Activated CD4-positive, alpha-beta T cell treated with anti-CD3 and anti-CD28 coated beads for 24 hours (primary cell): ENCODE data around the gene WDR1.
A peak's percentile ranks its signal among the peaks of the same experiment; 100 is the strongest.
"Not testable (repeated sequence)": the region's sequence is repeated elsewhere in the genome, so short reads cannot be mapped to it uniquely, and the experiment has no call there.

Source experiments
- DNase-seq, 2 donors: peaks; one replicate each; pipeline ENCODE4 v3.0.0-alpha.2; 2020; ENCODE audit warnings: low read depth in 2 of 2

The WDR1 gene

DNA sequence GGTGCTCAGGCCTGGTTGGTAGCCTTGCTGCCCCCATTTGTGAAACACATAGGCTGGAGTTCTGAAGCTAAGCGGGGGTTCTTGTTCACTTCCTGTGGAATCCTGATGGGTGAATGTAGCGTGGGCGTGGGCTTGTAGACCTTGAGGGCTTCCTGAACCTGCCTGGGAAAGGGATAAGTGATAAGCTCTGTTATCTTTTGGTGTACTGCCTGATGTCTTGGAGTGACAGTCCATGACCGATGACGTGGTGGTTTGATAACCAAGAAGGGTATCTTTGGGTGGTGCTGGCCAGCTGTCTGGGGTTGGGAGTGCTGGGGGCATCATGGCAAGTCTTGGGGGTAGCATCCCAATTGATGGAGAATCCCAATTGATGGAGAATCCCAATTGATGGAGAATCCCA, 17.5 kb upstream of the WDR1 start:
- no peak for DNase-seq

DNA sequence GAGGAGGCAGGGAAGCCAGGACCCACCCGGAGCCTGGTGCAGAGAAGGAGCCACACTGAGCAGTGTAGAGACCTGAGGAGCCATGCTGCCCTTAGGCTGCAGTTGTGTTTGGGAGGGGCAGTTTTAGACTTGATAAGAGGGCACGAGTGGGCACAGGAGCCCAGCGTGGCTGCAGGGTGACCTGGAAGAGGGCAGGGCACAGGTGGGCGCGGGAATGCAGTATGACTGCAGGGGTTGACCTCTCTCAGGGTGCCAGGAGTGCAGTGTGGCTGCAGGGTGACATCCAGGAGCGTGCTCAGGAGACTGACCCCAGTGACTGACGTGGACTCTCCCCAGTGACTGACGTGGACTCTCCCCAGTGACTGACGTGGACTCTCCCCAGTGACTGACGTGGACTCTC, 14.6 kb upstream of the WDR1 start:
- no peak for DNase-seq

DNA sequence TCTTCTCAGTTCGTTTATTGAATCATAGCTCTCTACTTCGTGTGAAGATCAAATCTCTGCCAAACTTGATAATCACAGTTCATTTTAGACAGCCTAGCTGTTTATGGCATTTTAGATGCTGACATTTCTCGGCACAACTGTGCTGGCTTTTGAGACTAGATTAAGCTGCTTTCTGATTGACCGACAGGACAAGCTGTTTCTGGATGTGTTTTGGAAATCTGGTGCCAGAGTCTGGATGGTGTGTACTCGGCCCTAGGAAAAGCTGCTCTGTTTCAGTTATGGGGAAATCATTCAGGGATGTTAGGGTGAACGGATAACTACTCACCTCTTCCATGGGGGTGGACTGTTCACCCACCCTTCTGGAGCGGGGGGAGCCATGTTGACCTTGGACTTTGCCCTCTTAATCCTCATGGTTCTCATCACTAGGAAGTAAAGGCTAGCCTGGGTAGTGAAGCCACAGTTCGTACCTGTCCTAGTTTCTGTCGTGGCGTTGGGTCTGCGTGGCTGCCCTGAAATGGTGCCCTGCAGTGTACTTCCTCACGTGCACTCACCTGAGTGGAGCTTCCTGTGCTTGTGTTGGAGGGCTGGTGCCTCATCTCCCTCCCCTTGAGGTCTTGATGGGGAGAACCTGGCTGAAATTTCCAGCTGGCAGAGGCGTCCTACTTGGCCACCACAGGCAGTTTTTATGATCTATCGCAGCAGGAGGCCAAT, 13.7 kb upstream of the WDR1 start:
- DNase-seq = no peak

DNA sequence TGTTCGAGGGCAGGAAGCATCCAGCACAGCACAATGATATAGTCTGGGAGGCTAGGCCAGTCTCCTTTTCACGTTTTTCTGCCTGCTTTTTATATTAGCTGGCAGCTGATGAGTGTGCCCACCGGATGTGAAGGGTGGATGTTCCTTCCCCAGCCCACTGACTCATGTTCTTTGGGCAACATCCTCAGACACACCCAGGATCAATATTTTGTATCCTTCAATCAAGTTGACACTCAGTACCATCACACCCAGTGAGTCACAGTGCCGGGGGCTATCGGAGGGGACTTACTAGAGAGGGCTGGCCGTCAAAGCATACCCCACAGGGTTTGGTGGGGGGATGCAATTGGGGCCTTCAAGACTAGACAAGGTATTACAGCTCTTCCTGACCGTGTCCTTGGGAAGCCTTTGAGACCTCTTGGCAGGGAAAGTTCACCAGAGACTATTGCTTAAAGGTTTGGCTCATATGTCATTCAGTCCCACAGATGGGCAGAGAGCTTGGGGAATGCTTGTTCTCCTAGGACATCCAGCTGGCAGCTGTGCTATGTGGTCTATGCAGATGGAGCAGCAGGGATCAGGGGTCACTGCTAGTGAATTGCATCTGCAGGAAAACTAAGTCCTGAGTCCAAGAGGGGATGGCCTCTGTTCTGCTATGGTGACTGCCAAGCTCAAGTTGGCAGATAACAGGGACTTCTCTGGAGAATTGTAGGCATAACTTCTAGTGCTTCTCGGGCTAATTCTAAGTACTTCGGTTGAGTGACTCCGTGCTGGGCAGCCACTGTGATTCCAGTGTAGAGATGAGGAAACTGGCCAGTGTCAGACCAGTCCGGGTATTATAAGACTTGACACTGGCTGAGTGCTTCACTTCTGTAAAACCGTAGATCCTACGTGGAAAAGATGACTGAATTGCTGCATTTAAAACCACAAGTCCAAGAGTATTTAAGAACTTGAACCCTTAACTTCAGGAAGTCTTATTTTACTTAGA, 12.9 kb upstream of the WDR1 start:
- DNase-seq = no peak

DNA sequence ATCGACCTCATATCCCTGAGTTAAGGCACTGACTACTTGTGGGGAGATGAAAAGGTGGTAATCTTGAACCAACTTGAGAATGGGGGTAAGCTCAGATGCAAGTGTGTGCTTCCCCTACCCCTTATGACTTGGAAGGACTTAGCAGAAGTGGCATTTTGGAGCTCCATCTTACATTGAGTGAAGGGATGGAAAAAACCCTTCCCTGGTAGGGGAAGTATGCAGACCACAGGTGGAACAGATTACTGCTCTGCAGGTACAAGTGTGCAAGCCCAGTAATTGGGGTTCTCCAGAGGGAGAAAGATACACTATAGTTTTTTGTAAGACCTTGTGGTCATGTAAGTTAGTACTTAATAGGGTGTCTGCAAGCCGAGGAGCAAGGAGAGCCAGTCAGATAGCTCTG, 12.2 kb upstream of the WDR1 start:
- no peak for DNase-seq

DNA sequence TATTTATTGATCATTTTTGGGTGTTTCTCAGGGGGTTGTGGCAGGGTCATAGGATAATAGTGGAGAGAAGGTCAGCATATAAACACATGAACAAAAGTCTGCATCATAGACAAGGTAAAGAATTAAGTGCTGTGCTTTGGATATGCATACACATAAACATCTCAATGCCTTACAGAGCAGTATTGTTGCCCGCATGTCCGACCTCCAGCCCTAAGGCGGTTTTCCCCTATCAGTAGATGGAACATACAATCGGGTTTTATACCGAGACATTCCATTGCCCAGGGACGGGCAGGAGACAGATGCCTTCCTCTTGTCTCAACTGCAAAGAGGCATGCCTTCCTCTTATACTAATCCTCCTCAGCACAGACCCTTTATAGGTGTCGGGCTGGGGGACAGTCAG, 10.9 kb upstream of the WDR1 start:
- DNase-seq = not testable (repeated sequence)

DNA sequence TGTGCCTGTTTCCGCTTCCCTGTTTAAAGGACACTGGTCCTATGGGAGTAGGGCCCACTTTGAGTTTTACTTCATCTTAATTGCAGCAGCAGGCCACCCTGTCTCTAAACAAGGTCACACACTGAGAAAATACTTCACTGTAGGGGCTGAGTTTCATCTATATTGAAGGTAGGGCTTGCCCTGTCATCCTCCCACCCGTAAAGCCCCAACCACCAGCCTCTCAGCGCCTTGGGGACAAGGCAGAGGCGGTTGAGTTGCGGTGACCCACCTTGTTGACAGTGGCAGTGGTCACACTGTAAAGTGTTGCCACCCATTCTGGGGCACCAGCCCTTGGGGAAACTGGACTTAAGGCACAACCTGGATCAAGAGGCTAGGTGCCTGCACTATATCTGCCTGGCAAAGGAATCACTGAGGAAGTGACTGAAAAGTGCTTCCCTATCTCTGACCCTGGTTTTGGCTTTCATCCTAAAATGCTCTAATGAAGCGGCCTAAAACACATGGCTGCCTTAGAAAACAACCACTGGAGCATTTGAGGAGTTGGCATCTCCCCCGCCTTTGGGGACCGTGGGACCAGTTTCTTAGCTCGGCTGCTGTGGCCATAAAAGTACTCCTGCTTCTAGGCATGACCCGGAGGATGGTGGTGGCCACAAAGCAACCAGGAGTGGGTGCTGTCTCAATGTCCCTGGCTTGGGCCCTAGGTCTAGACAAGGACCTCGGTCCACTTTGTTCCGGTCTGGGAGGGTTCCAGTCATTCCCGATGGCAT, 7.8 kb upstream of the WDR1 start:
- no peak for DNase-seq

DNA sequence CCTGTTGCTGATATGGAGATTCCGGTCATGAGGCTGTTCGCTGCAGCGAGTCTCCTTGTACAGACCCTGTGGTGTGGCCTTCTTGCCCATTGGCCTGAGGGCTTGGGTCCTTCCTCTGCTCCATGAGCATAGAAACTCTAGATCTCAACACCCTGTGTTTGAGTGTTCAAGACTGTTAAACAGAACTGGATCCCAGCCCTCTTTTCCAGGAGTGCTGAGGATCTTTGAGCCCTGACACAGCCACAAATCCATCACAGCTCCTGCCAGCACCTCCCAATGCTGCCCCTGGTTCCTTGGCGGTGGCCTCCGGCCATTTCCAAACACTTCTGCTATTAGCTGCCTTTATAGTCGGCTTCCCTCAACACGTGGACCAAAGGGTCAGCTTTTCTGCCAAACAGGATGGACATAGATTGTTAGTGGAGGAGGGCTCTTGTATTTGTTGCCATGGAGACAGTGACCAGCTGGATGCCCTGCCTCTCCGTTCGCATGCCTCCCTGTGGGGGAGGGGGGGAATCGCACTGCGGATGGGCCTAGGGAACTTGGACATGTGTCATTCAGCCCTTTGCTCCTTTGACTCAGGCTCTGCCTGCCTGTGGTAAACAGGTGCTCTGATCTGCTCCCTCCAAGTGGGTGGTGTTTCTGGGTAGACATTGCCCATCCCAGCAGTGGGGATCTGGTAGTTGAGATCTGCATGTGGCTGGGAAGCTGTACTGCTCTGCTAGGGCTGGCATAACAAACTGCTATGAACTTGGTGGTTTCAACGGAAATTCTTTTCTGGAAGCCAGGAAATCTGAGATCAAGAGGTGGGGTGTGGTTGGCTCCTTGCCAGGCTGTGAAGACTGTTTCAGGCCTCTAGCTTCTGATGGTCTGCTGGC, 6.9 kb upstream of the WDR1 start:
- DNase-seq = no peak

DNA sequence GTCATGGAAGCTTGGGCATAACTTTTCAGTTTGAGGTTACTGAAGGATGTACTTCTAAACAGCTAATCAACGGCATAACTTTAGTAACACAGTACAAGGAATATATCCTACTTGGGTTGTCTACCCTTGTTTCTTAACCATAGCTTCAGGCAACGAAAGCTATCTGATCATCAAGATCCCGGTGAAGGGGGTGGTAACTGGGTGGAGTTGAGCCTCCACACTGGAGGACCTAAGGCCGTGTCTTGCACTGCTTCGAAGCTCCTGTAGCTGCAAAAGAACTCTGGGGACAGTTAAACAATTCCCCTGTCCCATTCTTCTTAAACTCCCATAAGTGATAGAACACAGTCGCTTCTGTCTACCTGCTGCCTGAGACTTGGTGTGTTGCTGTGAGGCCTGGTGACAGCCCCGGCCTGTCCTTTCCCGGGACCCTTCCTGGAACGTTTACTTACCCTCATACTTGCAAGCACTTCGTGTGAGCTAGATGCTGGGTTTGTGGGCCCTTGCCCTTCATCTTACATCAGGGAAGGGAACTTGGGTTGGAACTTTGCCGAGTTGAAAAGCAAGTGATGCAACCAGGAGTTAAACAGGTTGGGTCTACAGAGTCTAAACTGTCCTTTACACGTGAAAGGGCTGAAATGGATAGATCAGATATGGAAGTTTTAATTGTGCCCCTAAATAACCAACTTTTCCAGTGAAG, 5.8 kb upstream of the WDR1 start:
- no peak for DNase-seq

DNA sequence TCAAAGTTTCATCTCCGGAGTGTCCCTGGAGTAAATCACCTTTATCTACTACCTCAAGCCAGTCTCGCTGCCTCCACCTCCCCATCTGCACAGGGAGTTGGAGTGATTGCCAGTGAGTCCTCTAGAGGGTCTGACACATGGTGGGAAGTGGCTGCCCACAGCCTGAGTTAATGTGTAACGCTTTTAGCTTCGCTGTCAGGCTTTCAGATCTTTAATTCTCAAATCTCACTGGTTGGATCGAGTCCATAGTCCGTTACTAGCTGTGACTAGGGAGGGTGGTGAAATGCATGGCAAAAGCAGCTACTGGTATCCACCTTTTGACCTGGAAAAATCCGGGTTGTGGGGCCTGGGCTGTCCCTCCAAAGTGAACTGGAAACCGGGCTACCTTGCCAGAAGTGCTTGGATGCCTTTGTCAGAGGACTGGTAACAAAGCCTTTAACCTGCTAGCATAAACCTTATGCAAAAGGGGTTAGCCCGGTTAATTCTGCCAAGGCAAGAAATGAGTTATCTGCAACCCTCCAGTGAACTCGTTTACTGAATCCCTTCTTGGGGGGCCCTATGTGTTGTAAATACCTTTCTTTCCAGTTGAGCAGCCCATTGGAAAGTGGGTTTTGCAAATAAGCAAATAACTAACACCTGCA, 5.1 kb upstream of the WDR1 start:
- DNase-seq = no peak

DNA sequence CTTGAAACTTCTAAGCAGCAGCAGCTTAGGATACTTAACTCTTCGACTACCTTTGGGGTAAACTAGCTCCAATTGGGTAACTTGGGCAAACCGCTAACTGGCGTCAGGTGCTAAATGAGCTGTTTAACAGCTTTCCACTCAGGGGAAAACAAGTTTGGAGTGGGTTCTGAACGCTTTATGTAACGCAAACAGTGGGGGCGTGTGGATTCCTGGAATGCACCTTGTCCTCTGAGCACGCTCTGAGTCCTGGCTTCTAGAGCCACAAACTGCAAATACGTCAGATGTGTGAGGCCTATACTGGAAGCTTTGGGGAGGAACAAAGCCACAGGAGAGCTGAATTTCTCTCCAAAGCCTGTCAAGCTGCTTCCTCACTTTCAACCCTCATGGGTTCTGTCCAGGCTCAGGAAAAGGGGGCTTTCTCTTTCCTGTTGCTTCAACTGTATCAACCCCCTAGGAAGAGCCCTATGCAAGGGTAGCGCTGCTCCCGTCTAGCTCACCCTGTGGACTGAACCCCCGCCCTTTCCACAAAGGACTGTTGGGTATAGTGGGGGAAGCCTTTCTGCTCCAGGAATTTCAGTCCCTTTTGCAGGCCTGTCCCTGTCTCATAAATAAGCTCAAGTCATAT, 4.5 kb upstream of the WDR1 start:
- no peak for DNase-seq

DNA sequence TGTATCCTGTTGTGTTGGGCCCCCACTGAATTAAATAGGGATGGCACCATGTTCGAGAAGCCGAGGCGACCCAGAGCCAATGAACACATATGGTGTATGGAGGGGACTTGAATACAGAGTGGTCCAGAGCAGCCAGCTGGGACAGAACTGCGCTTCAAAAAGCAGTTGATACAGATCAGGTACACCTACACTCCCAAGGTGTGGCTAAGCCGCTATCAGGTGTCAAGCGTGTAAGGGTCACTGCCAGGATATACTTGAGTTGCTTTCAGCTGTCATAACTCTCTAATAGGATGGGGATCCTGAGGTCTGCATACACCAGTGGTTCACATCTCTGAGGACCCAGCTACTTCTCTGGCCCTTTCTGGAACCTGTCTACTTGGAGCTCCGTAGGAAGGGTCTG, 3.2 kb upstream of the WDR1 start:
- no peak for DNase-seq

DNA sequence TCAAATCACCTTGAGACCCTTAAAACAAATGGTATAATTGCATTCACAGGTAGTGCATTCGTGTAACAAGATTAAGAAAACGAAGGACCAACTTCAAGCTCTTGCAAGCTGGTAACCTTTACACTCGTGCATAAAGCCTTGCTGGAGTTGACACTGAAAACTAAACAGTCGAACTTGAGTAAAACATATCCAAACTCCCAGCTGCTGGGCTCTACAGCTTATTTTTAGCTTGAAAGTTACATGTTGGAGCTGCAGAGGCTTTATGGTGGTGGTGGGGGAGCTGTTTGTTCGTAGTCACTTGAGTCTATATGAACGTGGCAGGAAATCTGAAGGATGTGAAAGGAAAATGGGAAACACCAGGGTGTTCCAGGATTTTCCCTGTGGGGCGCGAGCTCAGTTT, 2.7 kb upstream of the WDR1 start:
- DNase-seq = no peak

DNA sequence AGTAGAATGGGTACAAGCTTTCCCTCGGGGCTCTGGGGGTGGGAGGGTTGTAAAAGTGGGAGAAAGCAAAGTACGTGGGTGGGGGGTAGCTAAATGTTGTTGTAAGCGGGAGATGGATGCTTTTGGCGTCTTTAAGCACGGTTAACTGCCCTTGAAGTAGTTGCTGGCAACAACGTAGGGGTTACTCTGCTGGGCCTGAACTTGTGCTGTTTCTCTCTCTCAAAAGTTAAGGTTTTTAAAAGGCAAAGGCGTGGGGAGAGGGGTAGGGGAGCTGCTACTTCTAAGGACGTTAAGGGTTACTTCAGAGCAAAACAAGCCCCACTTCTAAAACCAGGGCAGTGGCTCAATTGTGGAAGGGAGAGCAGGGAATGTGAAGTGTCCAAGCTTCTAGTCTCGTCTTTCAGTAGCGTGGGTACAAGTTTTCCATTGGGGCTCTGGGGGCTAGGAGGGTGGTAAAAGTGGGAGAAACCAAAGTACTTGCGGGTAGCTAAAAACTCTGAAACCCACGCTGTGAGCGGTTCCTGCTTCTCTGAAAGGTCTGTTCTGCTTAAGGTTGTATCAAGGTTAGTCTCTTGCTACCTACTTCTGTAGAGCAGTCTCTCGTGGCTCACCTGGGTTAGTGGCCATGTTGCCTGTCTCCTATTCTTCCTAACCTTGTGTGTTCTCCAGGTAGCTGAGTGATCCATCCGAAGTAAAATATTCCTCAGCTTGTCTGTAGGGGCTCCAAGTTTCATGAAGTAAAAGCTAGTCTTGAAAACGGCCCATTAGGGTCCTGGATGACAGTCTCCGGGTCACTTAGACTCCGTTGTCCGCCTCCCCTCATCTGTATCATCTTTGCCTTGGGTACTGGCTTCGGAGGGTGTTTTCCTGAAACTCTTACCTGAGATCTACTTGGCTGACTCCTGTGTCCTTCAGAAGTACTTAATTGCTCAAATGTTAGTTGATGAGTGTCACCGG, 1.7 kb upstream of the WDR1 start:
- no peak for DNase-seq

DNA sequence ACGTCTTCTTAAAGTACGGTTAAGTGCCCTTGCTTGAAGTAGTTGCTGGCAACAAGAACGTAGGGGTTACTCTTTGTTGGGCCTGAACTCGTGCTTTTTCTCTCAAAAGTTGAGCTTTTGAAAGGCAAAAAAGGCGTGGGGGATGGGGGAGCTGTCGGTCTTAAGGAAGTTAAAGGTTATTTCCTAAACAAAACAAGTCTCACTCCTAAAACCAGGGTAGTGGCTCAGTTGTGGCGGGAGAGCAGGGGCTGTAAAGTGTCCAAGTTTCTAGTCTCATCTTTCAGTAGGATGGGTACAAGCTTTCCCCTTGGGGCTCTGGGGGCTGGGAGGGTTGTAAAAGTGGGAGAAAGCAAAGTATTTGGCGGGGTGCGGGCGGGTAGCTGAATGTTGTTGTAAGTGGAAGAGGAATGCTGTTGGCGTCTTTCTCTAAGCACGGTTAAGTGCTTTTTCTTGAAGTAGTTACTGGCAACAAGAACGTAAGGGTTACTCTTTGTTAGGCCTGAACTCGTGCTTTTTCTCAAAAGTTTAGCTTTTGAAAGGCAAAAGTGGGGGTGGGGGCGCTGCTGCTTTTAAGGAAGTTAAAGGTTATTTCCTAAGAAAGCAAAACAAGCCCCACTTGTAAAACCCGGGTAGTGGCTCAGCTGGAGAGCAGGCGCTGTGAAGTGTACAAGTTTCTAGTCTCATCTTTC, 904 bp upstream of the WDR1 start:
- no peak for DNase-seq

DNA sequence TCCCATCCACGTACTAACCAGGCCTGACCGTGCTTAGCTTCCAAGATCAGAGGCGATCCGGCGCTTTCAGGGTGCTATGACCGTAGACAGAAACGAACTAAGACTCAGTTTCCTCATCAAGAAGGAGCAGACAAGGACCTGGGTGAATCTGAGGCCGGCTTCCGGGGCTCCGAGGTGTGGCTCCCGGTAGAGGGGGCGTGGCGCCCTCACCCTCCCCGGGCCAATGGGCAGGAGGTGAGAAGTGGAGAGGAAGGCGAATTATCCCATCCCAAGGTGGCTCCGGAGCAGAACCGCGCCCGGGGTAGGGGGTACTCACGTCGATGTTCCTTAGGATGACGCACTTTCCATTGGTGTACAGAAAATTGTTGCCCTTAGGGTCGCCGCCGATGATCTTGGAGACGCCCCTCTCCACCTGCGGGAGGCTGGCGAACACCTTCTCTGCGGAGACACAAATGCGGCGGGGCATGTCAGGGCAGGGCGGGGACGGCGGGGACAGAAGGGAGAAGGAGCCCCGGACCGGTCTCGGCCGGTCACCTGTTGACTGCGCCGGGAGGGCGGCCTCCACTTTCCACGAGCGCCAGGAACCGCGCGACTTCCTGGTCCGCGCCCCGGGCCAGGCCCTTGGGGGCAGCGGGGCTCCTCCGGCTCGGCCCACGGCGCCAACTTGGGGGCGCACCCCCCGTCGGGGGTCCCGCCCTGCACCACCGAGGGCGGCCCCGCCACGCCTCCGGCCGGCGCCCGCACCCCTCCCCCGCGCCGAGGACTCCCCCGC, 616 bp downstream of the WDR1 start:
- DNase-seq = peak in 1 of 2 donors; percentile 65

DNA sequence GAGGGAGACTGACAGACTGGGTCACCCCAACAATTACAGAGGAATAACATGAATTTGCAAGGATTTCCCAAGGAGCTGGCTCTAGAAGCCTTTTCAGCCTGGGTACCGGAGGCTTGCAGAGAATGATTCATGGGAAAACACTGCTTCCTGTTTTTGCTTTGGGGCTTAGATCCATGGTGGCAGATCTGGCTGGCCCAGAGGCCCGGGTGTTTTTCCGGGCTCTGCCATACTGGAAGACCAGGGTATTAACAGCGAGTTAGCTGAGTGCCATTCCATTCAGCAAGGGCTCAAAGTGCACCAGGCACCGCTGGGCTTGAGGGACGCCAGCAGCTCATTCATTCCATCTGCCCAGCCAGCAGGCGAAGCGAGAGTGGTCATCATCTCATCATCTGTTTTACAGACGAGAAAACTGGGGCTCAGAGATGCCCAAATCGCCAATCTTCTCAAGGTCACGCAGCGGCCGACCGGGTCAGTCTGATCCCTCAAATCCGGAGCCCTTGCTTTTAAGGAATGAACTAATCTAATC, 1.3 kb downstream of the WDR1 start:
- DNase-seq = no peak
